Measurements from ENCODE around the gene CCDC188.

CCDC188 gene

DNA sequence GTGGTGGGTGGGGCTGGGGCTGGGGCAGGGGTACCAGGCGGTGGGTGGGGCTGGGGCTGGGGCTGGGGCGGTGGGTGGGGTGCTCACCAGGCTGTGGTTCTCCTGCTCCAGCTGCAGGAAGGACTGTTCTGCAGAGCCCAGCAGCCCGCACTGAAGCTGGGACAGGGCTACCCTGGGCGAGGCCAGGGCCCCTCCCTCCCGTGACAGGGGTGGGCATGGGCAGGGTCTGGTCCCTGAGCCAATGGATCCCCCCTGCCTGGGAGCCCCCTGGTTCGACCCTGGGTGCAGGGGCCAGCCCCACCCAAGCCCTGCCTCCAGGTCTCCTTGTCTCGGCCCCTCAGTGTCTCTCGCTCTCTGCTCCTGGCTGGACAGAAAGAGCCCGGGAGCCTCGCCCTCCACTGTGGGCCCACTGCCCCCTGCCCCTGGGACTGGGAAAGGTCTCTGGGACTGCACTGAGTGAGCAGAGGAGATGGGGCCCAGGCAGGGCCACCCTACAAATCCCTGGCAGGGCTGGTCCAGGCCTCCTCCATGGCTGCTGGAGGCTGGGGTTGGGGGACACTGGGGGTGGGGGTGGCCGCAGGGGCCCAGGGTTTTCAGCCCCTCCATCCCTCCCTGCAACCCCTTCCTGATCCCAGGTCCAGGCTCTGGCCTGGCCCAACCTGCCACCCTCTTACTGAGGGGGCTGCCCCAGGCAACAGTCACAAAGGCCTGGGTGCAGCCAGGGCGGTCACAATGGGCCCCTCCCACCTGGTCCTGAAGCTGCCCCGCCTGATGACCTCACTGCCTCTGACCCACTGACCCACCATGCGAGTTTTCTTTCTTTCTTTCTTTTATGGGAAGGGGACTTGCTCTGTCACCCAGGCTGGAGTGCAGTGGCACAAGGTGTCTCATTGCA, at the start of gene CCDC188:
Gene CCDC188 (minus strand): TSS at position 675 of the 895 bp plus-strand sequence. CDS start 69 bp downstream, at position 606.
- no peak for DNase-seq (ENCODE audit: extremely low read depth in 1 of 2, low read depth in 1 of 2)

DNA sequence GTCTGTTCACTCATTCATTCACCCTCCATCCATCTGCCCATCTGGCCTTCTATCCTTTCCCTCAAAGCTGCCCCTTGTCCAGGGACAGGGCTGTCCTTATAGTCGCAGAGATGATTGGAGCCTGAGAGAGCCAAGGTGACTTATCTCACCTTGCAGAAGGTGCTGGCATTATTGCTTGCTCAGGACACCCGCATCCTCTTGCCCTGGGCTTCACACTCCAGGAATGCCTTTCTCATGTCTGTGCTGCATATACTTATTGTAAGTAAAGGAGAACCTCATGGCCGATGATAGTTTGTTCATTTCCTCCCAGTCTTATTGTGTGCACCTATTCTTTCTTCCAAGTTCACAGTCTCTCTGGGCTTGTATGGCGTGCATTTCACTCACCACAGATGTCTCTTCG, 49.1 kb upstream of the CCDC188 start:
- DNase-seq (ENCODE audit: extremely low read depth in 1 of 2, low read depth in 1 of 2), result no peak

DNA sequence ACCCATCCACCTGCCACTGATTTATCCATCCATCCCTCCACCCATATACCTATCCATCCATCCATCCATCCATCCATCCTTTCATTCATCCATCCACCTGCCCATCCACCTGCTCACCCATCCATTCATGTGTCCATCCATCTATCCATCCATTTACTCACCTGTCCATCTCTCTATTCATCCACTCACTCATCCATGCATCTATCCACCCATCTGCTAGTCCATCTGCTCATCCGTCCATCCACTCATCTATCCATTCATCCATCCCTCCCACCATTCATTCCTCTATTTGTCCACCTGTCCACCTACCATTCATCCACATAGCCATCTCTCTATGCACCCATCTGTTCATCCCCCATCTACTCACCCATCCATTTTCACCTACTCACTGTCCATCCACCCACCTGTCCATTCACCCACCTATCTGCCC, 48.6 kb upstream of the CCDC188 start:
- no peak for DNase-seq (ENCODE audit: extremely low read depth in 1 of 2, low read depth in 1 of 2)

GRCh38 chr22:20198557-20199319, 47.9 kb upstream of the CCDC188 start:
- no peak for DNase-seq (ENCODE audit: extremely low read depth in 1 of 2, low read depth in 1 of 2)

GRCh38 chr22:20197407-20198030, 46.7 kb upstream of the CCDC188 start:
- no peak for DNase-seq (ENCODE audit: extremely low read depth in 1 of 2, low read depth in 1 of 2)

- DNase-seq (ENCODE audit: extremely low read depth in 1 of 2, low read depth in 1 of 2), result no peak
Observed at GRCh38 chr22:20196094-20196842, 45.4 kb upstream of the CCDC188 start.

- no peak for DNase-seq (ENCODE audit: extremely low read depth in 1 of 2, low read depth in 1 of 2)
Observed at GRCh38 chr22:20194681-20195593, 44.1 kb upstream of the CCDC188 start.

DNA sequence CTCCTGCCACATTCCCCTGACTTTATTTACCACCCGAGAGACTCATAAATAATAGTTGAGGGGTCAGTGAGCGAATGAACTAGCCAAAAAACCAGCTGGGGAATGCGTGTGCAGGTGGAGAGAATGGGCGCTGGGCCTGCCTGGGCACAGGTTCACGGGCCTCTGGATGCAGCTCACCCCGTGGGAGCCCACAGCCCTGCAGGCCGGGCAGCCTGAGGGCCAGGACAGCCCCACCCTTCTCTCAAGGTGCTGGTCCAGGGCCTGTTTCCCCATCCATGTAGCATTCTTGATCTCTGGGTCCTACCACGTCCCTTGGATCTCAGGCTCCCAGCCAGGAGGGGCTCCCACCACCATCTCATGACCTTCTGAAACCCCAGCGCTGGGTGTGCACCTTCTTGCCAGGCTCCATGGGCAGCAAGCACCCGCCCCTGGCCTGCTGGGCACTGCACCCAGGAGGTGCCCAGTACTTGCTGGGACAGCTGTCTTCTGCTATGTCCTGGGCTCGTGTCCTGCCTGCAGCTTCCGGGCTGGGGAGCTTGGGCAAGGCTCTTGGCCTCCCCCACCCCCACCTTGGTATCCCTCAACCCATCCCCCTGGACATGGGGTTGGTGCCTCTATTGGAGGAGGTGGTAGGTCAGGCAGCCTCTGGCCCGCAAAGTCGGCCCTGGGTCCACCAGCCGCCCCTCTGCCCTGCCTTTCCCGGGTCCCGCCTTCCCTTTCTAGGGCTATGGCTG, 43.1 kb upstream of the CCDC188 start:
- no peak for DNase-seq (ENCODE audit: extremely low read depth in 1 of 2, low read depth in 1 of 2)

GRCh38 chr22:20192972-20193760, 42.3 kb upstream of the CCDC188 start:
- DNase-seq (ENCODE audit: extremely low read depth in 1 of 2, low read depth in 1 of 2), result no peak

GRCh38 chr22:20192293-20192971, 41.6 kb upstream of the CCDC188 start:
- no peak for DNase-seq (ENCODE audit: extremely low read depth in 1 of 2, low read depth in 1 of 2)

DNA sequence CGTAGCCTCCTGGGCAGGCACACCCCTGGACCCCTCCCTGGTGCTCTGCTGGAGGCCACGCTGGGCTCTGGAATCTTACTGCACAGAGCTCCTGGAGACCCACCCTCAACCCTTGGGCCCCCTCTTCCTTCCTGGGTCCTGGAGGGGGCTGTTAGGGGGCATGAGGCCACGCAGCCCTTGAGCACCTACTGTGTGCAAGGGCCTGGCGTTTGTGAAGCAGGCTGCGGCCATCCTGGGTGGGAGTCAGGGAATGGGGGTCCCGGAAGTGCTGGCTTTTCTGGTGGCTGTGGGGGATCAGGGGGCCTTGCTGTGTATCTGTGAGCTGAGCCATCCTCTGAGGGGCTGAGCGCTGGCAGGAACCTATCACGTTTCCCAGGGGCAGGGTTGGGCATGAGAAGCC, 40.9 kb upstream of the CCDC188 start:
- no peak for DNase-seq (ENCODE audit: extremely low read depth in 1 of 2, low read depth in 1 of 2)

DNA sequence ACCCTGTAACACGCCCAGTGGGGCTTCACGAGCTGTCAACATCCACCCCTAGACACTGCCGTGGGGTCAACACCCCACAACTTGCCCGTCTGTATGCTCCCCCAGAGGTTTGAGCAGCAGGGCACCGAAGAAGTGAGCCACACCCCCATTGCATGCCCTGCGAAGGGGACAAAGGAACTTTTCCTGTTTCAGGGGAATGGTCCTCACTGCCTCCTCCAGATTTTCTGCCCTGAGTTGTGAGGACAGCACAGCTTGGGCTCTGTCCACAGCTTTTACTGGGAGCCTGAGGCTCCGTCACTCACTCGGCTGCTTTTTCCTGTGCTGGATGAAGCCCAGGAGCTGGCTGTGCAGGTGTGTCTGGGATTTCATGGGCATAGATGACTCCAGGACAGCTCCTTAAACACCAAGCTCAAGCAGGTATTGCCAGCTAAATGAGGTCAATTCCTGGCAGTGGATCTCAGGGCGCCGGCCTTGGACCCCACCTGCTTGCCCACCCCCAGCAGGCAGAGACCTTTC, 40.2 kb upstream of the CCDC188 start:
- DNase-seq (ENCODE audit: extremely low read depth in 1 of 2, low read depth in 1 of 2), result no peak

GRCh38 chr22:20188567-20188877, 37.7 kb upstream of the CCDC188 start:
- DNase-seq (ENCODE audit: extremely low read depth in 1 of 2, low read depth in 1 of 2), result no peak

GRCh38 chr22:20187777-20188566, 37.1 kb upstream of the CCDC188 start:
- no peak for DNase-seq (ENCODE audit: extremely low read depth in 1 of 2, low read depth in 1 of 2)

GRCh38 chr22:20186871-20187546, 36.2 kb upstream of the CCDC188 start:
- DNase-seq (ENCODE audit: extremely low read depth in 1 of 2, low read depth in 1 of 2), result no peak

GRCh38 chr22:20186183-20186870, 35.5 kb upstream of the CCDC188 start:
- DNase-seq (ENCODE audit: extremely low read depth in 1 of 2, low read depth in 1 of 2), result no peak

All from stimulated activated CD8-positive, alpha-beta memory T cell treated with anti-CD3 and anti-CD28 coated beads, Interleukin-7, amount 100 ng/mL, for 48 hours (primary cell).